Activated CD8-positive, alpha-beta T cell treated with anti-CD3 and anti-CD28 coated beads, Interleukin-2, amount 10 ng/mL, durations not matched to agents 7 days and 5 days (primary cell): ENCODE results near the gene FRAT1. TPM values are rescaled to one million over a fixed set of nuclear protein-coding genes. Genes with fewer than 3 reads are reported as not detected.
A peak's percentile ranks its signal among the peaks of the same experiment; 100 is the strongest.

Experiments
- ATAC-seq: fragments of 150-1000 bp; cut with Tn5 transposase; one replicate; pipeline ENCODE4 v1.10.0; 2021; ENCODE audit warnings: moderate library complexity
- CTCF ChIA-PET: fragments of 350-600 bp; sonication (Branson Sonifier 250); formaldehyde crosslinking; loops from one replicate; lab custom pipeline; 2021; ENCODE audit warnings: antibody characterized with exemption; lab: Charles Lee
- POLR2A ChIA-PET: fragments of 350-600 bp; sonication (Branson Sonifier 250); formaldehyde crosslinking; loops from one replicate; lab custom pipeline; 2021; ENCODE audit warnings: antibody characterized with exemption; lab: Charles Lee
- DNase-seq: peaks from one replicate; pipeline ENCODE4 v3.0.0-alpha.2; 2020
- H3K27ac Mint-ChIP-seq: one replicate; pipeline ENCODE4 v1.8.0; 2021; ENCODE audit warnings: mild to moderate bottlenecking, mixed read lengths
- H3K27me3 Mint-ChIP-seq: one replicate; pipeline ENCODE4 v1.8.0; 2021; ENCODE audit warnings: low read depth, mixed read lengths
- H3K36me3 Mint-ChIP-seq: one replicate; pipeline ENCODE4 v1.8.0; 2021; ENCODE audit warnings: low read depth, mixed read lengths
- H3K4me1 Mint-ChIP-seq: one replicate; pipeline ENCODE4 v1.8.0; 2021; ENCODE audit warnings: low read depth, mixed read lengths
- H3K4me3 Mint-ChIP-seq: one replicate; pipeline ENCODE4 v1.8.0; 2021; ENCODE audit warnings: mild to moderate bottlenecking, mixed read lengths
- H3K9me3 Mint-ChIP-seq: one replicate; pipeline ENCODE4 v1.8.0; 2022; ENCODE audit warnings: mixed read lengths; ENCODE audit not compliant: insufficient read depth
- total RNA-seq, 2 experiments: library from RNA; stranded (reverse); gene quantifications; one replicate each; pipeline ENCODE4 v1.2.3, GENCODE V29; 2021

FRAT1 gene
- total RNA-seq, 2 experiments from 2014 or later, result 4.2 to 4.4 TPM

DNA sequence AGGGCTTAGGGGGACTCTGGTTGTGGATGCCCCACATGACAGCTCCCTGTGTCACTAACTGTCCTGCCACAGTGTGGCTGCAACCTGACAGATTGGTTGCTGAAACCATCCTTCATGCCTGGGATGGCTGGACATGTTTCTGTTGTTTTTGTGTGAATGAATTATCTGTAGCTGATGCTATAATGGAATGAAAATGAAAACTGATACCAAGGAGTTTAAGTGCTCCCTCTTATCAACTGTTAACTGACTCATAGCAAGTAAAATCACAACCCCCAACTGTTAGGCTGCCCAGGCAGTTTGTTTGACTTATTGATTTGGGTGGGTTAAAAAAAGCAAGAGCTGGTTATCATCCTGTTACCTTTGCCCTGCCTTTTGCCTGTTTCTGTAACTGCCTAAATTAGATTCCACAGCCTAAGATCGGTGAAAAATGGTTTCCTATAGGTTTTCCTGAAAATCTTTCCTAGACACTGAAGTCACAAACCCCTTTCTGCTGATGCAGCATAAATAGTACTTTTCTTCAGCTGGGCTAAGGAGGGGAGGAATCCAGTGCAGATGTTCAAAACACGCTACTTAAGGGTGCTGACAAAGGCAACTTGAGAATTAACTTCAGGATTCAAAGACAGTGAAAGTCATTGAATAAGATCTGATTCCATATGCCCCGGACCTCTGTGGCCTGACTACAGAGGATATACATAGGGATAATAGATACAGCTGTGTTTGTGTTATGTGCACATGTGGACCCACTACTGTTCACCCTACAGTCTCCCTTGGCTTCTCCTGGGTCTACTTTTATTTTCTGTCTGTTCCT lies 9.8 kb downstream of the FRAT1 start:
- H3K27me3 Mint-ChIP-seq, result no peaks in the 10 kb centered on the region
- ChIA-PET POLR2A (interaction anchor here (2.6 kb wide), 1 partner anchor 9 kb away, joined by 14 read pairs; the partner anchor contains the start of gene FRAT1), CTCF (interaction anchor here (1.2 to 1.5 kb wide), 3 partner anchors 9 to 72 kb away, joined by 3 to 8 read pairs (median 6); partner anchors contain the start of gene RRP12)
- H3K9me3 Mint-ChIP-seq, result no peaks in the 10 kb centered on the region
- no peak for DNase-seq
- H3K4me1 Mint-ChIP-seq, result peaks cover 50% of the 10 kb centered on the region
- no peak overlapping the region for H3K27ac Mint-ChIP-seq
- ATAC-seq, result no peak
- peaks cover 27% of the 10 kb centered on the region for H3K36me3 Mint-ChIP-seq
- no peak overlapping the region for H3K4me3 Mint-ChIP-seq

DNA sequence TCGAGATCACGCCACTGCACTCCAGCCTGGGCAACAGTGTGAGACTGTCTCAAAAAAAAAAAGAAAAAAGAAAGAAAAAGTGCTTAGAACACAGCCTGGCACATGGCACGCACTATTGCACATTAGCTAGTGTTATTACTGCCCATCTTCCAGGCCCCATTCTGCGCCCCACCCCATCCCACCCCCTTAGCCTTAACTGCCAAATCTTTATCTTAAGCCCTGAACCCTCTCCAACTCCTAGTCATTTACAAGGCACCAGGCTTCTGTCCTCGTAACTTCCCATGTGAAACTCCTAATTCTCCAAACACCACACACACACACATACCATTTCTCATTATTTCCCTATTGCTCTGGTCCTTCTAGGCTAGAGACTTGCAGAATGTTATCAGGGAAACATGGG lies 10.7 kb downstream of the FRAT1 start:
- no peaks in the 10 kb centered on the region for H3K9me3 Mint-ChIP-seq
- ATAC-seq (no peak), DNase-seq (no peak)
- peaks cover 50% of the 10 kb centered on the region for H3K4me1 Mint-ChIP-seq
- peaks cover 27% of the 10 kb centered on the region for H3K36me3 Mint-ChIP-seq
- H3K4me3 Mint-ChIP-seq, result no peak overlapping the region
- no peaks in the 10 kb centered on the region for H3K27me3 Mint-ChIP-seq
- no peak overlapping the region for H3K27ac Mint-ChIP-seq
- POLR2A ChIA-PET, result interaction anchor here (2.6 to 5.0 kb wide), 2 partner anchors 10 kb away, joined by 14 to 46 read pairs; partner anchors contain the start of gene FRAT1
- CTCF ChIA-PET, result interaction anchor here (1.2 to 1.5 kb wide), 2 partner anchors 10 to 51 kb away, joined by 3 to 6 read pairs; no protein-coding TSS in a partner anchor

DNA sequence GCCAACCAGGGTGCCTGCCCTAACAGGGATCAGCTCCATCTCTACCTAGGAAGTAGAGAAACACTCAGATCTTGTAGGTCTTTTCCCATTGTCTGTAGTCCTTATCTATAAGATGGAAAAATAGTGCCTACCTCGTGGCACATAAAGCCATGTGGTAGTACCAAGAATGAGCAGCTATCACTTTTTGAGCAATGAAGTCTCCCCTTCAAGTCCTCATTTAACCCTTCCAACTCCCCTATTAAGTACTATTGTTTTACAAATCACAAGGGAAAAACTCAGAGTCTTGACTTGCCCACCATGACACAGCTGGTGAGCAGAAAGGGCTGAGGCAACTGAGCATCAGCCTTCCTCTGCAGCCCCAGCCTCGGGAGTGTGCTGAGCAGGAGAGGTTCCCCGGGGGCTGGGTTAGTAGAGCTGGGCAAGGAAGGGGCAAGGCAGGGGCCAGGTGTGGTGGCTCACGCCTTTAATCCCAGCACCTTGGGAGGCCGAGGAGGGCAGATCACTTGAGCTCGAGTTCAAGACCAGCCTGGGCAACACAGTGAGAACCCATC lies 12.2 kb downstream of the FRAT1 start:
- POLR2A ChIA-PET, result interaction anchor here (0.6 to 5.0 kb wide), 2 partner anchors 12 to 16 kb away, joined by 4 to 46 read pairs; partner anchors contain the start of gene FRAT1
- DNase-seq (no peak), ATAC-seq (no peak)
- Mint-ChIP-seq H3K27ac (no peak overlapping the region), H3K36me3 (peaks cover 27% of the 10 kb centered on the region), H3K9me3 (no peaks in the 10 kb centered on the region), H3K4me1 (peaks cover 51% of the 10 kb centered on the region), H3K27me3 (peaks cover 4% of the 10 kb centered on the region), H3K4me3 (peak overlapping the region; percentile 6)
- CTCF ChIA-PET, result interaction anchor here (1.2 to 3.7 kb wide), 4 partner anchors 9 to 121 kb away, joined by 3 to 24 read pairs (median 12); partner anchors contain the start of gene FRAT1

DNA sequence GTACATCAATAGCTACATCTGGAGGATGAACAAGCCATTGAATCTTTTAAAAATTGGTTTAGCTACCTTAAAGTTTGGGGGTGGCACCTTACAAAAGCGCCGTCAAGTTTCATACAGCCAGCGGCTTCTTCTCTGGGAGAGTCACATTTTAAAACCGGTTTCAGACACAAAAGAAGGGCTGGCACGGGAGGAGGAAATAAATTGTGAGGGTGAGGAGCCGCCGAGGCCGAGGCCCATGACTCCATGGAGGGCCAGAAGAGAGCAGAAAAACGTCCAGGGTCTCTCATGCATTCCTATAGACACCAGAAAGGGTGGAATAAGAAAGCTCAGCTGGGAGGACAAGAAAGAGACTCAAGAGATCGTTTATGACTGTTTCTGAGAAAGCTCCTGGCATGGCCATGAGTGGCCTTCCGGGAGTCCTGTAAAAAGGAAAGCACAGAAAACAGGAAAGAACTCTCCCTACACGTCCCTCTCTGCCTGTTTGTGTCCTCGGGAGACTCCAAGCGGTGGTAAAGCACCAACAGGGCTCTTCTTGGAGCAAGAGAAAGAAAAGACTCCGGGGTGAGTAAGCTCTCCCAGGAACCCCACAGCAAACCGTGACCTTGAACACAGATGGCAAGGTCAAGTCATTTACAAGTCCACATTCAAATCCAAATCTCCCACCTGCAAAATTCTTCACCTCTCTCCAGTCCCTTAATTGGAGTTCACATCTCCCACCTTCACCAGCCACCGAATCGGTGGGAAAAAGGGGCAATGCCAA lies 13.7 kb downstream of the FRAT1 start:
- H3K9me3 Mint-ChIP-seq, result no peaks in the 10 kb centered on the region
- ATAC-seq, result no peak
- ChIA-PET CTCF (interaction anchor here (0.7 to 3.7 kb wide), 16 partner anchors 8 to 260 kb away, joined by 3 to 24 read pairs (median 4); partner anchors contain the start of genes ARHGAP19 and FRAT1), POLR2A (interaction anchor here (0.9 to 5.0 kb wide), 5 partner anchors 11 to 68 kb away, joined by 3 to 46 read pairs (median 6); partner anchors contain the start of genes FRAT1 and RRP12)
- peaks cover 18% of the 10 kb centered on the region for H3K27me3 Mint-ChIP-seq
- peaks cover 38% of the 10 kb centered on the region for H3K4me1 Mint-ChIP-seq
- H3K36me3 Mint-ChIP-seq, result peaks cover 27% of the 10 kb centered on the region
- H3K27ac Mint-ChIP-seq, result peak overlapping the region; percentile 91
- H3K4me3 Mint-ChIP-seq, result peak overlapping the region; percentile 75
- no peak for DNase-seq

DNA sequence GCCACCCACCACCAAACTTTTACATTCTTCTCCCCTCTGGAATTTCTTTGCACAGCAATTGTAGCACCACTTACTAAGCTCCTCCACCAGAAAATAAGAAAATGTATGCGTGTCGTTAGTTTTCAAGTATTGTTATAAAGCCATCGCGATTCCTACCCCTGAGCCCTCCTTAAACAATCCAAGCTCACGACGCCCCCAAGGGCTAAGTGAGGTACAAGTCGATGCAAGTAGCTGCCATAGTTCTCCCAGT lies 14.2 kb downstream of the FRAT1 start:
- peaks cover 22% of the 10 kb centered on the region for H3K27me3 Mint-ChIP-seq
- H3K27ac Mint-ChIP-seq, result peak overlapping the region; percentile 91
- H3K4me1 Mint-ChIP-seq, result peaks cover 34% of the 10 kb centered on the region
- H3K36me3 Mint-ChIP-seq, result peaks cover 27% of the 10 kb centered on the region
- CTCF ChIA-PET, result interaction anchor here (0.7 to 3.7 kb wide), 14 partner anchors 8 to 260 kb away, joined by 3 to 24 read pairs (median 4); partner anchors contain the start of genes ARHGAP19 and FRAT1
- POLR2A ChIA-PET, result interaction anchor here (1.0 to 5.0 kb wide), 6 partner anchors 11 to 68 kb away, joined by 3 to 46 read pairs (median 4); partner anchors contain the start of genes FRAT1 and RRP12
- no peaks in the 10 kb centered on the region for H3K9me3 Mint-ChIP-seq
- DNase-seq, result no peak
- H3K4me3 Mint-ChIP-seq, result peak overlapping the region; percentile 75
- peak; percentile 5 for ATAC-seq

DNA sequence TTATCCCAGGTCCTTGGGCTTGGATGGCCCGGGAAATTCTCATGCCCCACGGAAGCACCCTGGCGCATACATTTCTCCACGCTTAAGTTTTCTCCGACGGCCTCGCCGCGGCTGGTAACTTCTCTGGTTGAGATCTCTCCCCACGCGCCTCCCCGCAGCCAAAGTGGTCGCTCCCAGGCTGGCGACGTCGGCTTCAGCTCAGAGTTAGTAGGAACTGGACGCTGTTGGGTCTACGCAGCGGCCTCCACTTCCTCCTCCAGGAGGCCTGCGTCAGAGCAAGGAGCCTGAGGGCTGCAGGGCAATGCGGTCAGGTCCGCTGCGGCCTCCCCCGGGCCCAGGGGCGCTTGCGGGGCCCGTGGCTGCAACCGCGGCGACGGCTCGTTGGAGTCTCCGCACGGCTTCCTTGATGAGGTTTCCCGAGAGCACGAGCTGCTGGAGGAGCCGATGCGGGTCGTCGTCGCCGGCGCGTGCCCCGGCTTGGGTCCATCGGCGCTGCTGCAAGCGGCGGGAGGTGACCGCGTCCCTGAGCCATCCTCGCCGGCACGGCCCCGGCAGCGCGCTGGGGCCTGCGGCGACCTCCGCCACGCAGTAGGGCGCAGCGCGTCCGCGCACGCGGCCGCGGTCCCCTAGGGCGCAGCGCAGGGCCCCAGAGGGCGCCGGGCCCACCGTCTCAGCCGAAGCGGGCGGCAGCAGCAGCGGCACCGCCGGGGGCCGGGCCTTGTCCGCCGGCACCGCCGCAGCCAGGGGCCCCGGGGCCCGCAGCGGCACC lies 14.7 kb downstream of the FRAT1 start:
- DNase-seq (peak; percentile 53), ATAC-seq (peak; percentile 42)
- peaks cover 27% of the 10 kb centered on the region for H3K36me3 Mint-ChIP-seq
- ChIA-PET POLR2A (interaction anchor here (0.9 to 5.0 kb wide), 8 partner anchors 8 to 67 kb away, joined by 3 to 46 read pairs (median 4); partner anchors contain the start of genes ARHGAP19, FRAT1 and RRP12), CTCF (interaction anchor here (0.6 to 3.7 kb wide), 11 partner anchors 7 to 261 kb away, joined by 3 to 24 read pairs (median 5); partner anchors contain the start of genes ARHGAP19 and FRAT1)
- peak overlapping the region; percentile 91 for H3K27ac Mint-ChIP-seq
- H3K4me1 Mint-ChIP-seq, result peaks cover 34% of the 10 kb centered on the region
- H3K4me3 Mint-ChIP-seq, result peak overlapping the region; percentile 75
- H3K9me3 Mint-ChIP-seq, result no peaks in the 10 kb centered on the region
- peaks cover 22% of the 10 kb centered on the region for H3K27me3 Mint-ChIP-seq

DNA sequence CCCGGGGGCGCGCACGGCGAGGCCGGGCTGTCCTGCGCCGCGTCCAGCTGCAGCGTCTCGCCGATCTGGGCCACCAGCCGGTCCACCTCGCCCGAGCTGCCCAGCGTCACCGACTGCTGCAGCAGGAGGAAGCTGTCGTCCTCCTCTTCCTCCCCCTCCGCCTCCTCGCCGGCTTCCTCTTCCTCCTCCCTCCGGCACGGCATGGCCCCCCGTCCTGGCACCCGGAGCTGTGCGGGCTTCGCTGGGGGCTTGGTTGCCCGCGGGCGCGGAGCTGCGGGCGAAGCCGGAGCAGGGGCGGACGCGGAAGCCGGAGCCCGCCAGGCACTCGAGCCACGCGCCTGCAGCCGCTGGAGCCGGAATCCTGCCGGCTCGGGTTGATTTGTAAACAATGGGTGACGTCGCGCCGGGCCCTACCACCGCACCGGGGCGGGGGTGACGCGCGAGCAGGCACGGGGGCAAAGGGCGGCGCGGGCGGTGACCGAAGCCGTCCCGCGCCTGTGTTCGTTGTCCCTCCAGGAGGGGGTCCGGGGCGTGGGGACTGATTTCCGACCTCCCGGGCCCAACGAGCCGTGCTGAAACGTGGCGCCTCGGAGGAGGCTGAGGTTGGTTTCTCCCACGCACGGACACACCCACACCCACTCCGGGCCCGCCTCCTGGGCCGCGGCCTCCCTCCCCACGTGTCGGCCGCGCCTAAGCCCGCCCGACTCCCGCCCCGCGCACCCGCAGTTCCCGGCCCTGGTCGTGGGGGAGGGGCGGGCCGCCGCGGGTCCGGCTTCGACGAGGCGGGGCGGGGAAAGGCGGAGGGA lies 15.5 kb downstream of the FRAT1 start, which contains the start of gene FRAT2:
Gene FRAT2 (minus strand): TSS at position 360 of the 806 bp plus-strand sequence. CDS start 157 bp downstream, at position 203.
- no peaks in the 10 kb centered on the region for H3K9me3 Mint-ChIP-seq
- peaks cover 32% of the 10 kb centered on the region for H3K4me1 Mint-ChIP-seq
- ChIA-PET POLR2A (interaction anchor here (0.9 to 5.0 kb wide), 7 partner anchors 9 to 66 kb away, joined by 3 to 46 read pairs (median 5); partner anchors contain the start of genes ARHGAP19, FRAT1 and RRP12), CTCF (interaction anchor here (0.7 kb wide), 1 partner anchor 15 kb away, joined by 3 read pairs; no protein-coding TSS in a partner anchor)
- peak; percentile 89 for DNase-seq
- H3K36me3 Mint-ChIP-seq, result peaks cover 24% of the 10 kb centered on the region
- H3K4me3 Mint-ChIP-seq, result peak within 1 kb of the TSS; percentile 75
- H3K27ac Mint-ChIP-seq, result peak within 1 kb of the TSS; percentile 93
- peaks cover 28% of the 10 kb centered on the region for H3K27me3 Mint-ChIP-seq
- peak; percentile 89 for ATAC-seq

DNA sequence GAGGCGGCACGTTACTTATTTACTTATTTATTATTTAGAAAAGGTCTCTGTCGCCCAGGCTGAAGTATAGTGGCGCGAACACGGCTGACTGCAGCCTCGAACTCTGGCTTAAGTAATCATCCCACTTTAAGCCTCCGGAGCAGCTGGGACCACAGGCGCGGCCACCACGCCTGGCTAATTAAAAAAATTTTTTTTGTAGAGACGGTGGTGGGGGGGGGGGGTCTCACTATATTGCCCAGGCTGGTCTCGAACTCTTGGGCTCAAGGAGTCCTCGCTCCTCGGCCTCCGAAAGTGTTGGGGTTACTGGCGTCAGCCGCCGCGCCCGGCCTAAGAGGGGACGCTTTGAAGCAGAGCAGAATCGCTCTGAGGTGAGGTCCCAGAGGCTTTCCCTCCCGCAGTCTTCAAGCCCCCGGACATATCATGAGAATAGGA lies 16.1 kb downstream of the FRAT1 start:
- peak overlapping the region; percentile 75 for H3K4me3 Mint-ChIP-seq
- ChIA-PET CTCF (no interaction called here), POLR2A (no interaction called here)
- H3K4me1 Mint-ChIP-seq, result peaks cover 28% of the 10 kb centered on the region
- H3K36me3 Mint-ChIP-seq, result peaks cover 21% of the 10 kb centered on the region
- H3K27ac Mint-ChIP-seq, result peak overlapping the region; percentile 25
- no peaks in the 10 kb centered on the region for H3K9me3 Mint-ChIP-seq
- peaks cover 28% of the 10 kb centered on the region for H3K27me3 Mint-ChIP-seq
- ATAC-seq, result no peak
- no peak for DNase-seq

DNA sequence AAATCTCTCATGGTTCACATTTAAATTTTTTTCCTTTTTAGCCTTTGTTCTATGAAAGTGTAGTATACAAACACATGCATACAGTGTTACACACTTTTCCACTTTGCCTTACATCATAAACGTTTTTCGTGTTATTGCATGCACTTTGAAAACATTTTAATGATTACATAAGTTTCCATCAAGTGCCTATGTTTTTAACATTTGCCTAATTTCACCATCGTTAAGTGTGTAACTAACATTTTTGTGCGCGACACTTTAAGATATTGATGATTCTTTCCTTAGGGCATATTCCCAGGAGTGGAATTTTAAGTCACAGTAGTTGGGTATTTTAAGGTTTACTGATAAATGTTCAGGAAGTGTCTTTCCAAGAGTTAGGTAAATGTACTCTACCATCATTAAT lies 16.9 kb downstream of the FRAT1 start:
- POLR2A ChIA-PET, result no interaction called here
- H3K27me3 Mint-ChIP-seq, result peaks cover 28% of the 10 kb centered on the region
- H3K27ac Mint-ChIP-seq, result peak overlapping the region; percentile 63
- peaks cover 21% of the 10 kb centered on the region for H3K36me3 Mint-ChIP-seq
- CTCF ChIA-PET, result no interaction called here
- peak overlapping the region; percentile 42 for H3K4me3 Mint-ChIP-seq
- H3K9me3 Mint-ChIP-seq, result no peaks in the 10 kb centered on the region
- DNase-seq, result no peak
- no peak for ATAC-seq
- H3K4me1 Mint-ChIP-seq, result peaks cover 28% of the 10 kb centered on the region

DNA sequence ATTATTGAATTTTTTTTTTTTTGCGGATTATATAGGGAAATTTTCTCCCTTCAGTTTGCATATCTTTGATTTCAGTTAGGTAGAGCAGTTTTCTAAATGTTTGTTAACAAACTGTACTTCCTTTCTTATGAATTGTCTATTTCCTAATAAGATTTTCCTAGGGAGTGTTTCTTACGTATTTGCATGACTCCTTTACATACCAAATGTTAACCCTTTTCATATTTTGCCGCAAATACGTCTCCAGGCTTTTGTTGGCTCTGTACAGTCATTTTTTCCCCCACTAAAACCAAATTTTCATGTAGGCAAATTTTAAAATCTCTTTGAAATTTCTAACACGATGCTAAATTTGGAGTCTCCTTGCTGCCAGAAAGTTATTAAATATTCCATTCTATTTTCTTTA lies 17.4 kb downstream of the FRAT1 start:
- H3K27me3 Mint-ChIP-seq, result peaks cover 28% of the 10 kb centered on the region
- no peak overlapping the region for H3K27ac Mint-ChIP-seq
- no peaks in the 10 kb centered on the region for H3K9me3 Mint-ChIP-seq
- no peak overlapping the region for H3K4me3 Mint-ChIP-seq
- ChIA-PET POLR2A (no interaction called here), CTCF (no interaction called here)
- H3K36me3 Mint-ChIP-seq, result peaks cover 17% of the 10 kb centered on the region
- ATAC-seq (no peak), DNase-seq (no peak)
- peaks cover 24% of the 10 kb centered on the region for H3K4me1 Mint-ChIP-seq
